ENCODE measurements around the gene C1QL2.

C1QL2 gene

GRCh38 chr2:119158563-119159347, at the start of gene C1QL2:
C1QL2 (minus strand) TSS chr2:119158751; CDS start chr2:119158269, 482 bp downstream.
- no peak for DNase-seq

- DNase-seq: no peak
Measured at GRCh38 chr2:119207447-119207846, 48.9 kb upstream of the C1QL2 start.

GRCh38 chr2:119206201-119206600, 47.6 kb upstream of the C1QL2 start:
- no peak for DNase-seq

- no peak for DNase-seq
Measured at GRCh38 chr2:119205001-119205706, 46.6 kb upstream of the C1QL2 start.

GRCh38 chr2:119204525-119204924, 46.0 kb upstream of the C1QL2 start:
- DNase-seq: no peak

- no peak for DNase-seq
Measured at GRCh38 chr2:119202610-119203310, 44.2 kb upstream of the C1QL2 start.

GRCh38 chr2:119201815-119202214, 43.3 kb upstream of the C1QL2 start:
- no peak for DNase-seq

GRCh38 chr2:119198240-119198840, 39.8 kb upstream of the C1QL2 start:
- DNase-seq: no peak

- no peak for DNase-seq
Measured at GRCh38 chr2:119197529-119198239, 39.1 kb upstream of the C1QL2 start.

- no peak for DNase-seq
Measured at GRCh38 chr2:119197126-119197405, 38.5 kb upstream of the C1QL2 start.

GRCh38 chr2:119196301-119197125, 38.0 kb upstream of the C1QL2 start:
- DNase-seq: no peak

- no peak for DNase-seq
Measured at GRCh38 chr2:119195887-119196286, 37.3 kb upstream of the C1QL2 start.

- no peak for DNase-seq
Measured at GRCh38 chr2:119195001-119195400, 36.5 kb upstream of the C1QL2 start.

- no peak for DNase-seq
Measured at GRCh38 chr2:119192893-119193292, 34.3 kb upstream of the C1QL2 start.

- DNase-seq: no peak
Measured at GRCh38 chr2:119190321-119191111, 32.0 kb upstream of the C1QL2 start.

GRCh38 chr2:119184512-119184911, 26.0 kb upstream of the C1QL2 start:
- DNase-seq: no peak

GRCh38 chr2:119181791-119182445, 23.4 kb upstream of the C1QL2 start:
- no peak for DNase-seq

GRCh38 chr2:119181391-119181790, 22.8 kb upstream of the C1QL2 start:
- DNase-seq: no peak

GRCh38 chr2:119180892-119181291, 22.3 kb upstream of the C1QL2 start:
- no peak for DNase-seq

GRCh38 chr2:119179991-119180390, 21.4 kb upstream of the C1QL2 start:
- DNase-seq: no peak

GRCh38 chr2:119179202-119179601, 20.7 kb upstream of the C1QL2 start:
- DNase-seq: no peak

All from GOT3 (cell line).